ENCODE results near the gene CDKN2A. TPM values are rescaled to one million over a fixed set of nuclear protein-coding genes. Genes with fewer than 3 reads are reported as not detected.

The CDKN2A gene
- total RNA-seq, 3 donors from 2014 or later (not counting 1 experiment from before 2014, with no cell fraction given), result 3.5 to 7.7 (median 3.8) TPM

DNA sequence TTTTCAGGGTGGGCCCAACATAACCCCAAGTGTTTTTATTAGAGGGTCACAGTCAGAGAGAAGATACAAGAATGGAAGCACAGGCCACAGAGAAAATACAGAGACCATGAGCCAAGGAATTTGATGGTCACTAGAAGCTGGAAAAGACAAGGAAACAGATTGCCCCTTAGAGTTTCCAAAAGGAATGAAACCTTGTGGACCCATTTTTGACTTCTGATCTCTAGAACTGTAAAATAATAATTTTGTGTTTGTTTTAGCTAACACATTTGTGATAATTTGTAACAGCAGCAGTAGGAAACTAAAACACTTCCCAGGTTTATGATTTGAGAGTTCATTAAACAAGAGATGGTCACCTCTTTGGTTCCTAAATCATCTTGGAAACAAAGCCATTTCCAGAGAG, 21.8 kb downstream of the CDKN2A start:
- TF ChIP-seq CTCF (IDR thresholded peaks at IDR 0.05), result no peak
- ATAC-seq, result no peak
- Mint-ChIP-seq H3K9me3 (peaks cover 0 to 5% of the 10 kb centered on the region in 2 donors), H3K4me3 (no peak overlapping the region), H3K4me1 (peaks cover 31 to 42% of the 10 kb centered on the region in 2 donors), H3K36me3 (no peaks in the 10 kb centered on the region), H3K27me3 (ENCODE audit: low read depth in 2 of 2) (peaks cover 83 to 92% of the 10 kb centered on the region in 2 donors), H3K27ac (no peak overlapping the region)
- DNase-seq, result no peak
- peaks cover 21% of the 10 kb centered on the region for H3K9me3 ChIP-seq (ENCODE audit: control insufficient read depth, insufficient read depth, low read length)
- H3K27ac ChIP-seq (ENCODE audit: low read length), result no peak overlapping the region
- no peak overlapping the region for H3K4me3 ChIP-seq (ENCODE audit: low read length)
- intact Hi-C loops (cut with micrococcal nuclease), result loop anchor here (10.0 kb wide), 1 partner anchor 88 kb away; no protein-coding TSS in a partner anchor
- no peaks in the 10 kb centered on the region for H3K36me3 ChIP-seq (ENCODE audit: control insufficient read depth, insufficient read depth, low read length)
- peaks cover 30% of the 10 kb centered on the region for H3K4me1 ChIP-seq (ENCODE audit: control insufficient read depth, insufficient read depth, low read length)
- H3K27me3 ChIP-seq (ENCODE audit: control insufficient read depth, insufficient read depth, low read length), result peaks cover 96% of the 10 kb centered on the region

- no peaks in the 10 kb centered on the region for H3K36me3 Mint-ChIP-seq
- H3K4me3 Mint-ChIP-seq, result no peak overlapping the region
- peaks cover 31 to 43% of the 10 kb centered on the region in 2 donors for H3K4me1 Mint-ChIP-seq
- H3K9me3 ChIP-seq (ENCODE audit: control insufficient read depth, insufficient read depth, low read length), result peaks cover 26% of the 10 kb centered on the region
- H3K27me3 ChIP-seq (ENCODE audit: control insufficient read depth, insufficient read depth, low read length), result peaks cover 95% of the 10 kb centered on the region
- H3K27ac Mint-ChIP-seq, result no peak overlapping the region
- H3K27ac ChIP-seq (ENCODE audit: low read length), result no peak overlapping the region
- no peaks in the 10 kb centered on the region for H3K36me3 ChIP-seq (ENCODE audit: control insufficient read depth, insufficient read depth, low read length)
- peaks cover 30% of the 10 kb centered on the region for H3K4me1 ChIP-seq (ENCODE audit: control insufficient read depth, insufficient read depth, low read length)
- no peak overlapping the region for H3K4me3 ChIP-seq (ENCODE audit: low read length)
- peaks cover 0 to 8% of the 10 kb centered on the region in 2 donors for H3K9me3 Mint-ChIP-seq
- ATAC-seq (no peak), DNase-seq (no peak)
- 13% methylated on average over 44 of the region's 45 CpGs for WGBS (ENCODE audit: insufficient coverage)
- H3K27me3 Mint-ChIP-seq (ENCODE audit: low read depth in 2 of 2), result peaks cover 84 to 95% of the 10 kb centered on the region in 2 donors
- no peak for TF ChIP-seq CTCF (IDR thresholded peaks at IDR 0.05)
- intact Hi-C loops (cut with micrococcal nuclease), result loop anchor here (10.0 kb wide), 1 partner anchor 86 kb away; no protein-coding TSS in a partner anchor
Measured at GRCh38 chr9:21970800-21971640, 23.2 kb downstream of the CDKN2A start.

GRCh38 chr9:21969951-21970799, 24.0 kb downstream of the CDKN2A start:
- ATAC-seq (no peak), DNase-seq (no peak)
- Mint-ChIP-seq H3K9me3 (peaks cover 0 to 8% of the 10 kb centered on the region in 2 donors), H3K4me1 (peaks cover 31 to 47% of the 10 kb centered on the region in 2 donors), H3K4me3 (no peak overlapping the region), H3K36me3 (no peaks in the 10 kb centered on the region), H3K27ac (no peak overlapping the region), H3K27me3 (ENCODE audit: low read depth in 2 of 2) (peaks cover 85 to 95% of the 10 kb centered on the region in 2 donors)
- H3K27me3 ChIP-seq (ENCODE audit: control insufficient read depth, insufficient read depth, low read length), result peaks cover 95% of the 10 kb centered on the region
- no peak for TF ChIP-seq CTCF (IDR thresholded peaks at IDR 0.05)
- H3K4me1 ChIP-seq (ENCODE audit: control insufficient read depth, insufficient read depth, low read length), result peaks cover 32% of the 10 kb centered on the region
- intact Hi-C loops (cut with micrococcal nuclease), result loop anchor here (5.0 to 10.0 kb wide), 2 partner anchors 37 to 85 kb away; partner anchors contain the start of gene CDKN2B
- WGBS (ENCODE audit: insufficient coverage), result 28% methylated on average over 22 of the region's 24 CpGs
- no peak overlapping the region for H3K4me3 ChIP-seq (ENCODE audit: low read length)
- H3K27ac ChIP-seq (ENCODE audit: low read length), result no peak overlapping the region
- H3K9me3 ChIP-seq (ENCODE audit: control insufficient read depth, insufficient read depth, low read length), result peaks cover 26% of the 10 kb centered on the region
- no peaks in the 10 kb centered on the region for H3K36me3 ChIP-seq (ENCODE audit: control insufficient read depth, insufficient read depth, low read length)
